ENCODE data around the gene ZNF287.

GRCh38 chr17:16589097-16589969 is 20.3 kb upstream of the ZNF287 start:
- TF ChIP-seq CTCF (IDR thresholded peaks at IDR 0.05; ENCODE audit: insufficient read depth, low read length, poor library complexity, severe bottlenecking) (peak; percentile 93), EZH2phosphoT487 (conservative IDR thresholded peaks at IDR 0.05; ENCODE audit: low read length) (no peak)

All from SU-DHL-6 (cell line).